Esophagus squamous epithelium (tissue), 4 donors: ENCODE results near the gene DNAJC15. TPM values are rescaled to one million over a fixed set of nuclear protein-coding genes. Genes with fewer than 3 reads are reported as not detected.

Experiments
- total RNA-seq, 4 donors: library from RNA; depleted of rRNA; stranded (reverse); fragments of >200 nt; gene quantifications; one replicate each; pipeline ENCODE4 v1.1.0, GENCODE V29; 2016

The DNAJC15 gene
- total RNA-seq, 4 donors from 2014 or later: 2.9 to 15.0 (median 9.0) TPM

Other genes starting within 250 kb of the DNAJC15 start
- not detected for gene FAM216B, start 242.0 kb upstream of the DNAJC15 start, total RNA-seq
- 10 to 100 TPM in 1 of 4 donors, 1 to 10 TPM in 3; 1.1 to 10.2 (median 5.8) TPM for gene EPSTI1, start 31.3 kb upstream of the DNAJC15 start, total RNA-seq